GM19395 (cell line): Measurements from ENCODE around the gene RPS16.

Experiments used
- ATAC-seq: cut with Tn5 transposase; IDR thresholded peaks from one replicate; pipeline ENCODE4 v1.9.1; 2021; ENCODE audit warnings: mild to moderate bottlenecking, moderate library complexity; ENCODE audit not compliant: unreplicated experiment

The RPS16 gene

DNA sequence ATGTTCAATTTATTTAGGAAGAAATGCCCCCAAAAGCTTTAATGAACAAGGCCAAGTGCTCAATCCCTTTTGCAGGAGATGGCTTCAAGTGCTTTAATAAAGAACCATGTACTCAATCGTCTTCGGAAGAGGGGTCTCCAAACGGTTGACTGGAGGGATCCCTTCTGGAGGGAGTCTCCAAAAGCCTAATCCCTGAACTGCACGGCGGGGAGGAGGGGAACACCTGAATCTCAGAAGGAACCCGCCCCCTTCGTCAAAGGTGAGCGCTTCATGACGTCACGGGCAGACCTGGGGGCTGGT is 45.3 kb downstream of the RPS16 start:
- no peak for ATAC-seq

DNA sequence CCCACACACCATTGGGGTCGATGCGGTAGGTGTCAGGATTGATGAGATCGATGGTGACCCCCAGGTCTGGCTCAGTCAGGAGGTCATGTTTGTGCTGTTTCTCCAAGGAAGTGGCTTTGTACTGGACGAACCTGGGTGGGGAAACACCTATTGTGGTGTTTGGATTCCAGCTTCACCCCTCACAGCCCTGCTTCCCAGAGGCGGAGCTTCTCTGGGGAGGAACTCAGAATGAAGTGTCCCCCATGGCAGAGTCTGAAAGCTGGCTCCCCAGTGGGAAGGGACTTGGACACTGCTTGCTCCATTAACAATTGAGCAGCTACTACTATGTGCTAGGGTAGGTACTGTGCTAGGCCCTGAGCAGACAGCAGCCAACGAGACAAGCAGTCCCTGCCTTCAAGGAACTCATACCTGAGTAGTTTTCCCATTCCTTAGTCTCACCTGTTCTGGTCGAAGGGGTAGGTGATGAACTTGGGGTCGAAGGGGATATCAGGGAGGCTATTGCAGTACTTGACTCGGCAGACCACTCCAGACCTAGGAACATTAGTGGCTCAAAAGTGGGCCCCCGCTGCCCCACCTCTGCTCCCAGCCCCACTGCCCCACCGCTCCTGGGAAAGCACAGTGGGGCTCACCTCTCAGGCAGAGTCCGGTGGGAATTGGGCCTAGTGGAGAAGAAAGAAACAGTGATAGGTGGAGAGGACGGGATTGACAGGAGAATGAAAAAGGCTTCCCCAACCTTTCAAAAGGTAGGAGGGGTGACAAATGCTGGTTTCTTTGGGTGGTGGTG is 45.9 kb downstream of the RPS16 start:
- no peak for ATAC-seq

DNA sequence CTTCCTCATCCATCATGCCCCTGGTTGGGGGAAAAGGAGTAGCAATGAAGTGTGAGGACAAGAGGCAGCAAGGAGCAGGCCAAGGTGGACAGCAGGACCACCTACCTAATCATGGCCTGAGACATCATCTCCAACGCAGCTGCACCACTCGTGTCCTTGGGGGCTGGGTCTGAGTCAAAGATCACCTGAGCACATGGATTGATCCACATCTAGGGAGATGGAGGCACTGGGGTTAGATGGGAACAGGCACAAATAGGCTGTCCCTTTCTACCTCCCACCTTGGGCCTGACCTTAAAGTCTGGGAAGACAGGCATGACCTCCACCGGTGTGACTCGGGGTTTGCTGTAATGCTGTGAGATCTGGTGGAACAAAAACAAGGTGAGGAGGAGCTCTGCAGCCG is 47.1 kb downstream of the RPS16 start:
- no peak for ATAC-seq

DNA sequence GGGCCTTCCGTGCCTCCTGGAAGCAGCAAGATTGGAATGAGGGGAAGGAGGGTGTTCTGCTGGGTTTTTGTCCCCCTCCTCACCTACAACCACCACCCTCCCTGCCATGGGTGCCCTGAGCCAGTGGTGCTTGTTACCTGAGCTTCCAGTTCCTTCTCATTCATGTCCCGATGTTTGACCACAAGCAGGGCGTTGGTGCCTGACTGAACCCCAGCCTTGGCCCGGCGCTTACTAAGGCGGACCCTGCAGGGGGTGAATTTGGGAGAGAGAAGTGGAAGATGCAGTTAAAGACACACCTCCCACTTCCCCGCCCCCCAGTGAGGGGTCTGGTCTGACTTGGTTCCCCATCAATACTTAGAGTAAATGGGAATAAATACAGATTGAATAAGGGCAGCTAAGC is 49.2 kb downstream of the RPS16 start:
- no peak for ATAC-seq

DNA sequence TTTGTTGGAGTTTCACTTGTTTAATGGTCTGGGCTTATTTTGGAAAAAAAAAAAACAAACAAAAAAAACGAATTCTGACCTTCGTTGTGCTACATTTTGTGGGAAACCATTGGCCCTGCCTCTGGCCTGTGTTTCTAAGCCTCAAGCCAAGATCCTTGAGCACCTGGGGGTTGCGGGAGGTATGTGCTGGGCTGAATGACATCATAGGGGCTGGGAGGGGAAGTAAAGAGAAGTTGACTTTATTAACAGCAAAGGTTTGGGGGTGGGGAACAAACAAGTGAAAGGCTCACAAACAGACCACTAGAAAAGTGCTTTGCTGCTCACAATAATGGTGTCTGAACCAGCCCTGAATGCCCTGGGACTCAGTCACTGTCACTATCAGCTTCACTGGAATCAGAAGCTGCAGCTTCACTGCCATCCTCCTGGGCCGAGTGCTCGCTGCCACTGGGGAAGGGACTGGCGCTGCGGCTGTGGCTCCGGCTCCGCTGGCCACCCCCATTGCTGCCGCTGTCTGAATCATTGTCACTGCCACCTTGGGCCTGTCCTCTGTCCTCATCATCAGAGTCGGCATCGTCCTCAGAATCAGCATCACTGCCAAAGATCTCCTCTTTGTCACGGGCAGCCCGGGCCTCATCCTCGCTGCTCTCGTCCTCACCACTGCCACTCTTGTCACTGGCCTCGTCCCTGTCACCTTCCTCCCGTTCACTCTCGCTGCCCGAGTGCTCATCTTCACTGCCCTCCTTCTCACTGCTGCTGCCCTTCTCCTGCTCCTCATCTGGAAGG is 49.9 kb downstream of the RPS16 start:
- ATAC-seq: no peak

- no peak for ATAC-seq
Measured at GRCh38 chr19:39384839-39385568, 50.7 kb downstream of the RPS16 start.
